Thyroid gland (tissue), 4 donors: ENCODE data around the gene RAB19. TPM values are rescaled to one million over a fixed set of nuclear protein-coding genes. Genes with fewer than 3 reads are reported as not detected.
A peak's percentile ranks its signal among the peaks of the same experiment; 100 is the strongest.

Experiments used
- DNase-seq, 2 donors: peaks; one replicate each; pipeline ENCODE4 v3.0.0-alpha.2; 2019
- H3K27ac ChIP-seq, 3 donors: fragments of 200-600 bp; sonication (generic); 1 replicate in 2 of 3; 2 replicates in 1 of 3; pipeline ENCODE4 v1.5.1; 2016 to 2019; ENCODE audit warnings: mild to moderate bottlenecking in 1 of 3, moderate library complexity in 1 of 3
- H3K27me3 ChIP-seq: fragments of 200-600 bp; sonication (generic); one replicate; pipeline ENCODE4 v1.5.1; 2019
- H3K36me3 ChIP-seq, 2 donors: fragments of 200-600 bp; sonication (generic); one replicate each; pipeline ENCODE4 v1.5.1; 2016 to 2019
- H3K4me1 ChIP-seq, 2 donors: fragments of 200-600 bp; sonication (generic); one replicate each; pipeline ENCODE4 v1.5.1; 2017 to 2019
- H3K4me3 ChIP-seq, 3 donors: fragments of 200-600 bp; sonication (generic); replicated peaks in 1 of 3; 1 replicate in 2 of 3; 2 replicates in 1 of 3; pipeline ENCODE4 v1.5.1; 2016; ENCODE audit warnings: mild to moderate bottlenecking in 1 of 3
- H3K9me3 ChIP-seq: fragments of 200-600 bp; sonication (generic); one replicate; pipeline ENCODE4 v1.5.1; 2017
- POLR2A ChIP-seq, 2 donors: fragments of 450-650 bp; IDR thresholded peaks; one replicate each; pipeline ENCODE4 v1.6.1; 2017; ENCODE audit warnings: antibody characterized with exemption in 2 of 2, mild to moderate bottlenecking in 2 of 2, moderate library complexity in 1 of 2
- WGBS, 2 donors: methylation state at CpG; one replicate each; pipeline ENCODE4 v1.1.5; 2017; 5-methylcytosine and 5-hydroxymethylcytosine counted together
- intact Hi-C: fragments of 100-400 bp; cut with DNase I; formaldehyde crosslinking; loops from one replicate; pipeline ENCODE4 v1.15.1; 2023
- total RNA-seq, 4 donors: library from RNA; depleted of rRNA; stranded (reverse); fragments of >200 nt; gene quantifications; one replicate each; pipeline ENCODE4 v1.2.3, GENCODE V29; 2016
- TF ChIP-seq, protein P1 (sequence below), 6 experiments: fragments of 200-600 bp in 3 of 6; fragments of 450-650 bp in 3 of 6; sonication (generic) in 3 of 6; IDR thresholded peaks; one replicate each; pipeline ENCODE4 v1.5.1; 2016 to 2019; ENCODE audit warnings: antibody characterized with exemption in 6 of 6, mild to moderate bottlenecking in 2 of 6, inconsistent platforms in 1 of 6, moderate library complexity in 1 of 6

Gene RAB19
- total RNA-seq, 4 donors from 2014 or later = 9.7 to 45.5 (median 17.2) TPM

- 91 to 92% methylated on average over 8 of the region's 8 CpGs for WGBS, 2 donors
- no peak for DNase-seq
- H3K36me3 ChIP-seq = no peaks in the 10 kb centered on the region
- no peak overlapping the region for H3K4me3 ChIP-seq
- no peaks in the 10 kb centered on the region for H3K9me3 ChIP-seq
- H3K27me3 ChIP-seq = no peaks in the 10 kb centered on the region
- H3K4me1 ChIP-seq = peaks cover 0 to 10% of the 10 kb centered on the region in 2 donors
- no peak overlapping the region for H3K27ac ChIP-seq
- TF ChIP-seq POLR2A (IDR thresholded peaks at IDR 0.05) = no peak
- TF ChIP-seq, protein P1, sequence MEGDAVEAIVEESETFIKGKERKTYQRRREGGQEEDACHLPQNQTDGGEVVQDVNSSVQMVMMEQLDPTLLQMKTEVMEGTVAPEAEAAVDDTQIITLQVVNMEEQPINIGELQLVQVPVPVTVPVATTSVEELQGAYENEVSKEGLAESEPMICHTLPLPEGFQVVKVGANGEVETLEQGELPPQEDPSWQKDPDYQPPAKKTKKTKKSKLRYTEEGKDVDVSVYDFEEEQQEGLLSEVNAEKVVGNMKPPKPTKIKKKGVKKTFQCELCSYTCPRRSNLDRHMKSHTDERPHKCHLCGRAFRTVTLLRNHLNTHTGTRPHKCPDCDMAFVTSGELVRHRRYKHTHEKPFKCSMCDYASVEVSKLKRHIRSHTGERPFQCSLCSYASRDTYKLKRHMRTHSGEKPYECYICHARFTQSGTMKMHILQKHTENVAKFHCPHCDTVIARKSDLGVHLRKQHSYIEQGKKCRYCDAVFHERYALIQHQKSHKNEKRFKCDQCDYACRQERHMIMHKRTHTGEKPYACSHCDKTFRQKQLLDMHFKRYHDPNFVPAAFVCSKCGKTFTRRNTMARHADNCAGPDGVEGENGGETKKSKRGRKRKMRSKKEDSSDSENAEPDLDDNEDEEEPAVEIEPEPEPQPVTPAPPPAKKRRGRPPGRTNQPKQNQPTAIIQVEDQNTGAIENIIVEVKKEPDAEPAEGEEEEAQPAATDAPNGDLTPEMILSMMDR (IDR thresholded peaks at IDR 0.05) = no peak
- intact Hi-C loops = no loop called here
Measured at GRCh38 chr7:140390466-140391190, 13.2 kb upstream of the RAB19 start.

DNA sequence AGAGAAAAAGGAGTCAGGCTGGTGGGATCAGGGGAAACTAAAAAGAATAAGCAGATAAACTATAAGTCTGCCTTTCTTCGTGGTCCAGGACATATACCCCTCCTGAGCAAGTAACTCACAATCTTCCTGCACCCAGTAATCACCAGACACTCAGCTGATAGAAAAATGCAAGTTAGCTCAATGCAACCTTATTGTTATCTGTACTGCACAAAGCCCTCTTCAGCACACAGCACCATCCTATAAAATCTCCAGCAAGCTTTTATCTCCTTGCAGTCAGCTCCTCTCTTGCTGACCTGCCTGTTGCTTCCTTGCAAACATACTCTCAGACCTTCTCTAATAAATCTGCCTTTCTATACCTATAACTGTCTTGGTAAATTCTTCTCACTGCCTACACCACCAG, 12.2 kb upstream of the RAB19 start:
- DNase-seq = no peak
- Histone ChIP-seq H3K27ac (no peak overlapping the region), H3K36me3 (no peaks in the 10 kb centered on the region), H3K9me3 (no peaks in the 10 kb centered on the region), H3K27me3 (no peaks in the 10 kb centered on the region), H3K4me1 (peaks cover 0 to 10% of the 10 kb centered on the region in 2 donors), H3K4me3 (no peak overlapping the region)
- 83 to 96% methylated on average over 1 of the region's 1 CpG for WGBS, 2 donors
- intact Hi-C loops = no loop called here
- TF ChIP-seq POLR2A (IDR thresholded peaks at IDR 0.05) = no peak
- TF ChIP-seq, protein P1 (IDR thresholded peaks at IDR 0.05) = no peak

DNA sequence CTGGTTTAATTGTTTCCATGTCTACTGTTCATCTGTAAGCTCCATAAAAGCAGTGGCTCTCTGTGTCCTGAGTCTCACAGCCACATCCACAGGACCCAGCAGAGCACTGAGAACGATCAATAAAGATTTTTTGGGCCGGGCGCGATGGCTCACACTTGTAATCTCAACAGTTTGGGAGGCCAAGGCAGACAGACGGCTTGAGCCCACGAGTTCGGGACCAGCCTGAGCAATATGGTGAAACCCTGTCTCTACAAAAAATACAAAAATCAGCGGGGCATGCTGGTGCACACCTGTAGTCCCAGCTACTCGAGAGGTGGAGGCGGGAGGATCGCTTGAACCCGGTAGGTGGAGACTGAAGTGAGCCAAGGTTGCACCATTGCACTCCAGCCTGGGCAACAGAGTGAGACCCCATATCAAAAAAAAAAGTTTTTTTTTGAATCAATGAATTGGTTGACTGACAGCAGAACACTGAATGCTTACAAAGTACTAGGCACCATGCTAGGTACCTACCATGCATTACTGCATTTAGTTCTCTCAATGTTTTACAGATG, 10.0 kb upstream of the RAB19 start:
- Histone ChIP-seq H3K27ac (no peak overlapping the region), H3K36me3 (no peaks in the 10 kb centered on the region), H3K9me3 (no peaks in the 10 kb centered on the region), H3K4me1 (peaks cover 4 to 10% of the 10 kb centered on the region in 2 donors), H3K27me3 (no peaks in the 10 kb centered on the region), H3K4me3 (no peak overlapping the region)
- 95 to 96% methylated on average over 12 of the region's 12 CpGs for WGBS, 2 donors
- intact Hi-C loops = no loop called here
- TF ChIP-seq, protein P1 (IDR thresholded peaks at IDR 0.05) = no peak
- no peak for TF ChIP-seq POLR2A (IDR thresholded peaks at IDR 0.05)
- no peak for DNase-seq

- H3K4me1 ChIP-seq = peaks cover 0 to 4% of the 10 kb centered on the region in 2 donors
- H3K27me3 ChIP-seq = no peaks in the 10 kb centered on the region
- no peaks in the 10 kb centered on the region for H3K36me3 ChIP-seq
- peak within 1 kb of the TSS; percentile 81 to 99 (median 93) for H3K4me3 ChIP-seq
- WGBS, 2 donors = 1 to 2% methylated on average over 30 to 43 of the region's 66 CpGs
- intact Hi-C loops = no loop called here
- no peaks in the 10 kb centered on the region for H3K9me3 ChIP-seq
- DNase-seq = peak; percentile 90 to 91
- H3K27ac ChIP-seq = peak within 1 kb of the TSS; percentile 75 to 90 (median 87)
- peak in 1 of 2 donors; percentile 78 for TF ChIP-seq POLR2A (IDR thresholded peaks at IDR 0.05)
- TF ChIP-seq, protein P1 (IDR thresholded peaks at IDR 0.05) = peak in 3 of 6 experiments; percentile 21 to 47 (median 29)
Measured at GRCh38 chr7:140397784-140398750, 5.8 kb upstream of the RAB19 start, which contains the start of gene SLC37A3. TSS of gene SLC37A3 (minus strand) at chr7:140398530. CDS start at chr7:140382526, 16,004 bp downstream.
